ENCODE measurements around the gene PI16. TPM values are rescaled to one million over a fixed set of nuclear protein-coding genes. Genes with fewer than 3 reads are reported as not detected.

The PI16 gene
- total RNA-seq, 2 experiments from 2014 or later = 0.37 to 2.0 TPM

GRCh38 chr6:36976509-36976908 lies 22.0 kb downstream of the PI16 start:
- no peak overlapping the region for H3K4me3 Mint-ChIP-seq
- ATAC-seq (no peak), DNase-seq (no peak)
- H3K36me3 Mint-ChIP-seq = peaks cover 50% of the 10 kb centered on the region
- no peaks in the 10 kb centered on the region for H3K9me3 Mint-ChIP-seq (ENCODE audit: low read depth)
- CTCF ChIA-PET = interaction anchor here (1.1 to 2.8 kb wide), 4 partner anchors 10 to 91 kb away, joined by 3 to 9 read pairs (median 6); partner anchors contain the start of genes C6orf89 and MTCH1
- no peak overlapping the region for H3K27ac Mint-ChIP-seq
- peaks cover 15% of the 10 kb centered on the region for H3K4me1 Mint-ChIP-seq
- H3K27me3 Mint-ChIP-seq = no peaks in the 10 kb centered on the region

- peaks cover 54% of the 10 kb centered on the region for H3K36me3 Mint-ChIP-seq
- H3K4me3 Mint-ChIP-seq = no peak overlapping the region
- CTCF ChIA-PET = interaction anchor here (1.1 to 2.8 kb wide), 8 partner anchors 8 to 233 kb away, joined by 3 to 9 read pairs (median 4); partner anchors contain the start of genes C6orf89 and MTCH1
- ATAC-seq = no peak
- H3K9me3 Mint-ChIP-seq (ENCODE audit: low read depth) = no peaks in the 10 kb centered on the region
- H3K27ac Mint-ChIP-seq = no peak overlapping the region
- no peak for DNase-seq
- no peaks in the 10 kb centered on the region for H3K27me3 Mint-ChIP-seq
- peaks cover 18% of the 10 kb centered on the region for H3K4me1 Mint-ChIP-seq
These were observed 22.4 kb downstream of the PI16 start for GRCh38 chr6:36976931-36977330.

DNA sequence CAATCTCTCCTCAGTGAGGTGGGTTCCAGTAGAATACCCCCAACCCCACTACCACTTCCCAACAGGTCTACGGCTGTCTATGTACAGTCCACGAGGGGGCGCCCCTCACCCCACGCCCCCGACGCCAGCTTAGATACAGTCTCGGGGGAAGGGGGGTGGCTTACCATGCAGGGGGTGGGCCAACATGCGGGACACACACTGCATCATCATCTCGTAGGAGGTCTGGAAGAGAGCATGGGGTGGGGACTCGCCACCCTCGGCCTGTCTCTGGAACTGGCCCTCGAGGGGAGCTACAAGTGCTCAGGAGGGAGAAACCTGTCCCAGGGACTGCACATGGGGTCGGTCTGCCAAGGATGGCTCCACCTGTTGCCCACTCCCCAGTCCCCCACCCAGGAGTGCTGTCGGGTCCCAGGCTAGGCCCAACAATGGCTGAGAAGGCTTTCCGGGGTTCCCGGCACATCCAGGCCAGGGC lies 23.0 kb downstream of the PI16 start:
- Mint-ChIP-seq H3K9me3 (ENCODE audit: low read depth) (no peaks in the 10 kb centered on the region), H3K36me3 (peaks cover 54% of the 10 kb centered on the region), H3K4me3 (no peak overlapping the region), H3K27ac (no peak overlapping the region), H3K4me1 (peaks cover 21% of the 10 kb centered on the region), H3K27me3 (no peaks in the 10 kb centered on the region)
- DNase-seq (no peak), ATAC-seq (no peak)
- CTCF ChIA-PET = interaction anchor here (0.9 to 2.8 kb wide), 8 partner anchors 8 to 232 kb away, joined by 3 to 9 read pairs (median 4); partner anchors contain the start of gene C6orf89

GRCh38 chr6:36978421-36979346 lies 24.1 kb downstream of the PI16 start:
- Mint-ChIP-seq H3K27ac (peak overlapping the region; percentile 30), H3K4me1 (peaks cover 24% of the 10 kb centered on the region), H3K4me3 (no peak overlapping the region), H3K9me3 (ENCODE audit: low read depth) (no peaks in the 10 kb centered on the region), H3K36me3 (peaks cover 44% of the 10 kb centered on the region), H3K27me3 (no peaks in the 10 kb centered on the region)
- CTCF ChIA-PET = interaction anchor here (0.7 to 2.8 kb wide), 16 partner anchors 10 to 97 kb away, joined by 3 to 10 read pairs (median 3); partner anchors contain the start of gene C6orf89
- ATAC-seq (no peak), DNase-seq (no peak)

DNA sequence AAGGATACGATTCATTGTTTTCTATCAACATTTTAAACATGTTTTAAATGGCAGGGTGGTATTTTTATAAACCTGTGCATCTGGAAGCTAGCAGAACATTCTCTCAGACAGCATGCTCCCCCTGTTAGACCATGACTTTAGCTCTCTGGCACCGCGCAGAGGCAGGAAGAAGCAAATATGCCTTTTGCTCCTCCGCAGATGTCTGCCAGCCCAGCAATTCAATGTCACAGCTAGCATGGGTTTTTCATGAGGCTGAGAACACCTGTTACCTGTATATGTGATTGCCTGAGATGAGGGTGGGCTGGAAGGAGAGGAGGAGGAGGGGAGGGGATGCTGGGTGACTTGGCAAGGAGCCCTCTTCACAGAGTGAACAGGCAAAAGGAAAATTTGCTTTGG lies 24.8 kb downstream of the PI16 start:
- Mint-ChIP-seq H3K4me3 (no peak overlapping the region), H3K27ac (peak overlapping the region; percentile 23), H3K36me3 (peaks cover 40% of the 10 kb centered on the region), H3K9me3 (ENCODE audit: low read depth) (no peaks in the 10 kb centered on the region), H3K4me1 (peaks cover 24% of the 10 kb centered on the region), H3K27me3 (no peaks in the 10 kb centered on the region)
- DNase-seq (peak; percentile 52), ATAC-seq (peak; percentile 59)
- CTCF ChIA-PET = interaction anchor here (0.7 to 1.3 kb wide), 10 partner anchors 13 to 97 kb away, joined by 3 to 10 read pairs (median 3); partner anchors contain the start of gene C6orf89

- CTCF ChIA-PET = interaction anchor here (1.1 to 1.3 kb wide), 2 partner anchors 98 to 105 kb away, joined by 3 to 4 read pairs; partner anchors contain the start of gene PPIL1
- no peaks in the 10 kb centered on the region for H3K9me3 Mint-ChIP-seq (ENCODE audit: low read depth)
- peak overlapping the region; percentile 42 for H3K27ac Mint-ChIP-seq
- H3K27me3 Mint-ChIP-seq = no peaks in the 10 kb centered on the region
- H3K4me3 Mint-ChIP-seq = no peak overlapping the region
- no peak for ATAC-seq
- peaks cover 33% of the 10 kb centered on the region for H3K36me3 Mint-ChIP-seq
- DNase-seq = no peak
- H3K4me1 Mint-ChIP-seq = peaks cover 24% of the 10 kb centered on the region
These were observed 25.6 kb downstream of the PI16 start for GRCh38 chr6:36980129-36980528.

- Mint-ChIP-seq H3K27me3 (no peaks in the 10 kb centered on the region), H3K9me3 (ENCODE audit: low read depth) (no peaks in the 10 kb centered on the region), H3K27ac (no peak overlapping the region), H3K4me3 (no peak overlapping the region), H3K4me1 (peaks cover 24% of the 10 kb centered on the region), H3K36me3 (peaks cover 29% of the 10 kb centered on the region)
- CTCF ChIA-PET = interaction anchor here (1.2 to 1.5 kb wide), 3 partner anchors 37 to 129 kb away, joined by 4 to 5 read pairs (median 4); partner anchors contain the start of gene PPIL1
- DNase-seq = no peak
- ATAC-seq = no peak
These were observed 26.5 kb downstream of the PI16 start for GRCh38 chr6:36980876-36981619.

- Mint-ChIP-seq H3K27me3 (no peaks in the 10 kb centered on the region), H3K36me3 (peaks cover 14% of the 10 kb centered on the region), H3K9me3 (ENCODE audit: low read depth) (no peaks in the 10 kb centered on the region), H3K4me1 (peaks cover 34% of the 10 kb centered on the region), H3K27ac (no peak overlapping the region), H3K4me3 (no peak overlapping the region)
- ATAC-seq (no peak), DNase-seq (no peak)
- CTCF ChIA-PET = interaction anchor here (1.1 to 1.2 kb wide), 2 partner anchors 35 to 77 kb away, joined by 3 to 4 read pairs; no protein-coding TSS in a partner anchor
These were observed 29.0 kb downstream of the PI16 start for GRCh38 chr6:36983538-36983937.

DNA sequence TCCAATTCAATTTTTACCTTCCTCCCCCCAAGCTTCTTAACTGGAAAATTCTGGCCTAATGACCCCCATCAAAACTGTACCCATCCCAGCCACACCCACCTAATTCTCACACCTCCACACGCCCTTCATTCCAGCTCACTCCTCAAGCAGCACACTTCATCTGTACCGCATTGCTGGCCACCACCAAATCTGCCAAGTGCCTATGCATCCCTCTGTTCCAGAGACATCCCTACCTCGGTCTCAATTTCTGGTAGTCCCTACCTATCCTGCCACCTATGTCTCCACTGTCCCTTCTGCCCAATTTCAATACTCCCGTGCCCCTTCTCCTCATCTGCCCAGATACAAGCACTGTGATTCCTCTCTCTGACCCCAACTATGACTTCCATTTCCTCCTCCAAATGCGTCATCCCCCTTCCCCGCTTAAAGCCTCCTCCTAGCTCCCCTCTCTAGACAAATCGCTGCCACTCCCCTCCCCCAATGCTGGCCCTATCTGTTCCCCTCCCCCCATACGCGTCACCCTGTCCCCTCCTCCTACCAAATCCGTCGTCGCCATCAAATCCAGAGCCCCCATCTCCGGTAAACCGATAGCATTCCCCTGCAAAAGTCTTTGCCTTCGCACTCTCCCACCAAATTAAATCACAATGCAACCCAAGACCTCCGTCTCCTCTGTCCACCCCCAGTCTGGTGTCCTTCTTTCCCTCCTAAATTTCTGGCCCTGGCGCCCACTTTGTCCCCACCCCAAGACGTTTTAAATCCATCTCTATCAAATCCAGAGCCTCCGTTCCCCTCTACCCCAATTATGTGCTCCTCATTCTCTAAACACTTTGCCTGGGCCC lies 30.3 kb downstream of the PI16 start:
- Mint-ChIP-seq H3K4me3 (no peak overlapping the region), H3K9me3 (ENCODE audit: low read depth) (no peaks in the 10 kb centered on the region), H3K4me1 (peaks cover 28% of the 10 kb centered on the region), H3K27ac (no peak overlapping the region), H3K36me3 (peaks cover 11% of the 10 kb centered on the region), H3K27me3 (peaks cover 9% of the 10 kb centered on the region)
- CTCF ChIA-PET = interaction anchor here (0.9 to 4.4 kb wide), 4 partner anchors 29 to 100 kb away, joined by 3 to 36 read pairs (median 8); partner anchors contain the start of gene C6orf89
- ATAC-seq (peak; percentile 2), DNase-seq (peak; percentile 79)

DNA sequence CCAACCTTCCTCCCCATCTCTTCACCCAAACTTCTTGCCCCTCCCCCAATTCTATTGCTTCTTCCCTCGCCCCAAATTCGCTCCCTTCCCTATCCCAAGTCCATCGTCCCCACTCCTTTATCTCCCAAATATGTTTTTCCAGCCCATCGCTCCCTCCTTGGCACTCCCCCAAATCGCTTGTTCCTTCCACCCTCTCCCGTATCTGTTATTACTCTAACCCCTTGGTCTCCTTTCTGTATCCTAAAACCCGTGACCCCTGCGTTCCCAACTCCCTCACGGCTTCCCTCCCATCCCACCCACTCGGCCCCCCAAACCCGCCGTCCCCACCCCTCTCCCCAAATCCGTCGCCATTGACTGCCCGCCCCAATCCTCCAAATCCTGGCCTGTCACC lies 30.9 kb downstream of the PI16 start:
- Mint-ChIP-seq H3K4me3 (no peak overlapping the region), H3K9me3 (ENCODE audit: low read depth) (no peaks in the 10 kb centered on the region), H3K27ac (no peak overlapping the region), H3K4me1 (peaks cover 25% of the 10 kb centered on the region), H3K36me3 (peaks cover 9% of the 10 kb centered on the region), H3K27me3 (peaks cover 9% of the 10 kb centered on the region)
- CTCF ChIA-PET = interaction anchor here (0.6 to 4.4 kb wide), 12 partner anchors 9 to 225 kb away, joined by 3 to 36 read pairs (median 5); partner anchors contain the start of genes C6orf89 and PPIL1
- ATAC-seq = no peak
- DNase-seq = no peak

DNA sequence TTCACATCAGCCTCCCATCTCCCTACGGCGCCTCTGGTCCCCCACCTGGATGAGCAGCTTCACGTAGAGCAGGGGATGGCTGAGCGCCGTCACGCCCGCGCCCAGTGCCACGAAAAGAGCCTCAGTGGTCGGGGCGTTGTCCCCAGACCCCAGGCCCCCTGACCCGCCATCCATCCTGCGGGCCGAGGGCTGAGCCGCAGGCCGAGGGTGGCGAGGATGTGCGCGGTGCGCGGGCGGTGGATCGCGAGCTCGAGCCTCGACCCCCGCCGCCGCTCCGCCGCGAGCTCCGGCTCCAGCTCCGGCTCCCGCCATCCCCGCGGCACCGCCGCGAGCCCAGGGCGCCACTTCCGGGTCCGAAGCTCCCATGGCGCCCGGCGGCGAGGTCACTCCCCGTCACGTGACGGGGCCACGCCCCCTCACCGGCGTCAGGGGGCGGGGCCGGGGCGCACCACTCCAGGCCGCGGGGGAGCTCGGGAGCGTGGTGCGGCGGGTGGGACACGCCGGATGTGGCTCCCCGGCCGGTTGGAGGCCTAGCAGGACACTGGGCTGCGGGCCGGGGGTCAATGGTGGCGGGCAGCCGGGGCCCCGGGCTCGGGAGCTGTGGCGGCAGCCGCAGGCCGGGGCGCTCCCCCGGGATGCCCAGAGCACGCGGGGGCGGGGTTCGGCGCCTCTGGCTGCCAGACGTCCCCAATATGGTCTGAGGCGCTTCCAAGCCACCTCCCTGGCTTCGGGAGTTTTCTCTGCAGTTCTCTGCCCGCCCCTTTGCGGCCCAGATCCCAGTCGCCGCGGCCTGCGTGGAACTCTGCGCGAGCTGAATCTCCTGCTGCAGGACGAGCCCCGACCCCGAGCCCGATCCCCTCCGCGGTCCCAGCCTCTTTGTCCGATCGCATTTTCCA lies 31.5 kb downstream of the PI16 start, which contains the start of gene MTCH1:
MTCH1 (minus strand) TSS at position 389 of the 896 bp plus-strand sequence; CDS start at position 366, 23 bp downstream.
- DNase-seq (peak; percentile 89), ATAC-seq (peak; percentile 90)
- CTCF ChIA-PET = interaction anchor here (0.6 to 4.4 kb wide), 13 partner anchors 9 to 225 kb away, joined by 3 to 36 read pairs (median 5); partner anchors contain the start of genes C6orf89 and PPIL1
- H3K4me1 Mint-ChIP-seq = peaks cover 20% of the 10 kb centered on the region
- no peaks in the 10 kb centered on the region for H3K9me3 Mint-ChIP-seq (ENCODE audit: low read depth)
- peaks cover 15% of the 10 kb centered on the region for H3K27me3 Mint-ChIP-seq
- H3K27ac Mint-ChIP-seq = peak within 1 kb of the TSS; percentile 86
- no peak within 1 kb of the TSS for H3K4me3 Mint-ChIP-seq
- H3K36me3 Mint-ChIP-seq = peaks cover 6% of the 10 kb centered on the region

Measured in activated CD8-positive, alpha-beta memory T cell treated with anti-CD3 and anti-CD28 coated beads, Interleukin-2, amount 10 ng/mL, durations not matched to agents 7 days and 5 days (primary cell).